ENCODE results near the gene ITGB3.

ITGB3 gene

DNA sequence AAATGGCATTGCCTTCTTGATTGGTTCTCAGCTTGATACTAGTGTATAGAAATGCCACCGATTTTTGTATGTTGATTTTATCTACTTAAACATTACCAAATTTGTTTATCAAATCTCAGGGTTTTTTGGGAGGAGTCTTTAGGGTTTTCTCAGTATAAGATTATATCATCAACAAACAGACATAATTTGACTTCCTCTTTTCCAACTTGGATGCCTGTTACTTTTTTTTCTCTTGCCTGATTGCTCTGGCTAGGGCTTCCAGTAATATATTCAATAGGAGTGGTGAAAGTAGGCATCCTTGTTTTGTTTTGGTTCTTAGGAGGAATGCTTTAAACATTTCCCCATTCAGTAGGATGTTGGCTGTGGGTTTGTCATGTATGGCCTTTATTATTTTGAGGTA is 99.2 kb downstream of the ITGB3 start:
- TF ChIP-seq, protein P1, sequence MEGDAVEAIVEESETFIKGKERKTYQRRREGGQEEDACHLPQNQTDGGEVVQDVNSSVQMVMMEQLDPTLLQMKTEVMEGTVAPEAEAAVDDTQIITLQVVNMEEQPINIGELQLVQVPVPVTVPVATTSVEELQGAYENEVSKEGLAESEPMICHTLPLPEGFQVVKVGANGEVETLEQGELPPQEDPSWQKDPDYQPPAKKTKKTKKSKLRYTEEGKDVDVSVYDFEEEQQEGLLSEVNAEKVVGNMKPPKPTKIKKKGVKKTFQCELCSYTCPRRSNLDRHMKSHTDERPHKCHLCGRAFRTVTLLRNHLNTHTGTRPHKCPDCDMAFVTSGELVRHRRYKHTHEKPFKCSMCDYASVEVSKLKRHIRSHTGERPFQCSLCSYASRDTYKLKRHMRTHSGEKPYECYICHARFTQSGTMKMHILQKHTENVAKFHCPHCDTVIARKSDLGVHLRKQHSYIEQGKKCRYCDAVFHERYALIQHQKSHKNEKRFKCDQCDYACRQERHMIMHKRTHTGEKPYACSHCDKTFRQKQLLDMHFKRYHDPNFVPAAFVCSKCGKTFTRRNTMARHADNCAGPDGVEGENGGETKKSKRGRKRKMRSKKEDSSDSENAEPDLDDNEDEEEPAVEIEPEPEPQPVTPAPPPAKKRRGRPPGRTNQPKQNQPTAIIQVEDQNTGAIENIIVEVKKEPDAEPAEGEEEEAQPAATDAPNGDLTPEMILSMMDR (conservative IDR thresholded peaks at IDR 0.05; ENCODE audit: low read depth, low read length), result no peak
- DNase-seq (ENCODE audit: low read depth), result no peak
- no peak overlapping the region for H3K4me3 ChIP-seq (ENCODE audit: low read length)

DNA sequence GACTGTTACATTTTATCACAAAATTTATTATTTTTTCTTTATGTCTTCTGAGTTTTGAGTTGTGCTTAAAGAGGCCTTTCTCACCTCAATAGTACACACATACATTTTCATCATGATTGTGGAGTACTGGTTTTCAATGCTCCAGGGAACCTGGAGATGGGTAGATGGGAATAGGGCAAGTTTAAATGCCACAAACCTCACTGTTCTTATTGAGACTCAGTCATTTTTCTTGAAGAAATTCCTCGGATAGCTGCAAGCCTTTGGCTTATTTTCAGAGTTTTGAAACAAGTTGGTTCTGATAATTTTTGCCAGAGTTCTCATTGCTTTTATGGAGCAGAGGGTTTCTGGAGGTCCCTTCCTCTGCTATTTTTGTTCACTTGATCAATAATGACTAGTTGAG is 105.0 kb downstream of the ITGB3 start:
- DNase-seq (ENCODE audit: low read depth), result no peak
- no peak overlapping the region for H3K4me3 ChIP-seq (ENCODE audit: low read length)
- TF ChIP-seq, protein P1 (conservative IDR thresholded peaks at IDR 0.05; ENCODE audit: low read depth, low read length), result no peak
